Trophoblast cell (in vitro differentiated cells and primary cell): ENCODE results near the gene DPP6.

Source experiments
- DNase-seq, 2 donors: peaks; one replicate each; pipeline ENCODE4 v3.0.0-alpha.2; 2016
- H2AFZ ChIP-seq: 2 replicates; pipeline ENCODE4 v1.6.1; 2013; ENCODE audit warnings: low read length, moderate library complexity, mild to moderate bottlenecking; ENCODE audit not compliant: insufficient read depth, poor library complexity
- H2AK5ac ChIP-seq: 2 replicates; pipeline ENCODE4 v1.6.1; 2013; ENCODE audit warnings: mild to moderate bottlenecking, low read length
- H2BK120ac ChIP-seq: 2 replicates; pipeline ENCODE4 v1.6.1; 2013; ENCODE audit warnings: low read length, mild to moderate bottlenecking, moderate library complexity; ENCODE audit not compliant: insufficient read depth, poor library complexity
- H2BK12ac ChIP-seq: 2 replicates; pipeline ENCODE4 v1.6.1; 2013; ENCODE audit warnings: mild to moderate bottlenecking, low read length, moderate library complexity
- H2BK5ac ChIP-seq: 2 replicates; pipeline ENCODE4 v1.6.1; 2013; ENCODE audit warnings: low read length, low read depth, moderate library complexity, mild to moderate bottlenecking; ENCODE audit not compliant: poor library complexity
- H3K14ac ChIP-seq: 2 replicates; pipeline ENCODE4 v1.6.1; 2013; ENCODE audit warnings: mild to moderate bottlenecking, low read length
- H3K18ac ChIP-seq: 2 replicates; pipeline ENCODE4 v1.6.1; 2013; ENCODE audit warnings: mild to moderate bottlenecking, low read length
- H3K23ac ChIP-seq: 2 replicates; pipeline ENCODE4 v1.6.1; 2013; ENCODE audit warnings: low read length
- H3K27ac ChIP-seq: 2 replicates; pipeline ENCODE4 v1.5.1; 2013; ENCODE audit warnings: low read depth, mild to moderate bottlenecking, inconsistent platforms, low read length, moderate library complexity
- H3K27me3 ChIP-seq: 2 replicates; pipeline ENCODE4 v1.6.1; 2013; ENCODE audit warnings: inconsistent platforms, mild to moderate bottlenecking, low read length, moderate library complexity; ENCODE audit not compliant: insufficient read depth
- H3K36me3 ChIP-seq, 2 experiments: 1 replicate in 1 of 2; 2 replicates in 1 of 2; pipeline ENCODE4 v1.6.1; 2013; ENCODE audit warnings: low read length in 2 of 2, mild to moderate bottlenecking in 2 of 2, moderate library complexity in 1 of 2; ENCODE audit not compliant: insufficient read depth in 2 of 2, control insufficient read depth in 1 of 2
- H3K4ac ChIP-seq: 2 replicates; pipeline ENCODE4 v1.6.1; 2013; ENCODE audit warnings: low read depth, mild to moderate bottlenecking, low read length, moderate library complexity
- H3K4me1 ChIP-seq, 2 experiments: 1 replicate in 1 of 2; 2 replicates in 1 of 2; pipeline ENCODE4 v1.6.1; 2013; ENCODE audit warnings: low read length in 2 of 2, mild to moderate bottlenecking in 2 of 2, moderate library complexity in 1 of 2; ENCODE audit not compliant: insufficient read depth in 2 of 2, control insufficient read depth in 1 of 2
- H3K4me2 ChIP-seq: 2 replicates; pipeline ENCODE4 v1.6.1; 2013; ENCODE audit warnings: inconsistent platforms, mild to moderate bottlenecking, low read length, moderate library complexity
- H3K4me3 ChIP-seq: 2 replicates; pipeline ENCODE4 v1.5.1; 2013; ENCODE audit warnings: mild to moderate bottlenecking, low read depth, low read length, inconsistent platforms
- H3K79me1 ChIP-seq: one replicate; pipeline ENCODE4 v1.6.1; 2013; ENCODE audit warnings: low read length
- H3K79me2 ChIP-seq: 2 replicates; pipeline ENCODE4 v1.6.1; 2013; ENCODE audit warnings: low read length, mild to moderate bottlenecking; ENCODE audit not compliant: control insufficient read depth, insufficient read depth, poor library complexity
- H3K9ac ChIP-seq: 2 replicates; pipeline ENCODE4 v1.6.1; 2013; ENCODE audit warnings: mild to moderate bottlenecking, low read length
- H3K9me3 ChIP-seq: 2 replicates; pipeline ENCODE4 v1.6.1; 2013; ENCODE audit warnings: low read depth, mild to moderate bottlenecking, control low read depth, inconsistent platforms, low read length; ENCODE audit not compliant: insufficient read depth
- H4K12ac ChIP-seq: 2 replicates; pipeline ENCODE4 v1.6.1; 2013; ENCODE audit warnings: low read depth, mild to moderate bottlenecking, low read length, moderate library complexity
- H4K8ac ChIP-seq: 2 replicates; pipeline ENCODE4 v1.6.1; 2013; ENCODE audit warnings: low read depth, mild to moderate bottlenecking, low read length, moderate library complexity
- H4K91ac ChIP-seq: one replicate; pipeline ENCODE4 v1.6.1; 2013; ENCODE audit warnings: low read depth, mild to moderate bottlenecking, low read length, moderate library complexity
- WGBS: extraction: QIAGEN DNeasy Blood & Tissue Kit; methylation state at CpG from one replicate; pipeline ENCODE4 v1.1.7; 2013; ENCODE audit warnings: missing lambda C conversion rate; ENCODE audit not compliant: insufficient read length, insufficient coverage; ENCODE audit errors: extremely low coverage; 5-methylcytosine and 5-hydroxymethylcytosine counted together

DPP6 gene

DNA sequence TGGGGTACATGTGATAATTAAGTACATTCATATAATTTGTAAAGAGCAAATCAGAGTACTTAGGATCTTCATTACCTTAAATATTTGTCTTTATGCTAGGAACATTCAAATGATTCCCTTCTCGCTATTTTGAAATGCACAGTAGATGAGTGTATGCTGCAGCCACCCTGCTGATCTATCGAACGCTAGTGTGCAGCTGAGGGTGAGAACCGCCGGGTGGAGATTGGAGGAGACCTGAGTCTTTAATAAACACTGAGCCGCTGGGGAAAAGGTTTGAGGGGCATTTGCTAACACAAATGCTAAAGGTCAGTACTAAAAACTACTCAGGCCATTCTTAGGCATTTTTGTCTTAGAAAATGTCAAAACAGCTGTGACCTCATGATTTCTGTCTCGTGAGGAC, 148.0 kb downstream of the DPP6 start:
- H3K14ac ChIP-seq: no peak overlapping the region
- no peak overlapping the region for H3K18ac ChIP-seq
- no peak overlapping the region for H3K4me3 ChIP-seq
- peaks cover 5% of the 10 kb centered on the region for H3K9me3 ChIP-seq
- no peak overlapping the region for H2BK120ac ChIP-seq
- H3K27ac ChIP-seq: no peak overlapping the region
- H3K36me3 ChIP-seq: no peaks in the 10 kb centered on the region
- H3K23ac ChIP-seq: no peak overlapping the region
- DNase-seq: no peak
- no peaks in the 10 kb centered on the region for H3K79me1 ChIP-seq
- H2AFZ ChIP-seq: no peak overlapping the region
- H4K12ac ChIP-seq: no peak overlapping the region
- H2AK5ac ChIP-seq: no peak overlapping the region
- H3K9ac ChIP-seq: no peak overlapping the region
- WGBS: no CpG with 5 or more reads among the region's 7 CpGs
- H3K27me3 ChIP-seq: no peaks in the 10 kb centered on the region
- no peak overlapping the region for H2BK12ac ChIP-seq
- no peak overlapping the region for H4K91ac ChIP-seq
- no peak overlapping the region for H4K8ac ChIP-seq
- H3K4ac ChIP-seq: no peak overlapping the region
- H3K4me2 ChIP-seq: no peak overlapping the region
- no peaks in the 10 kb centered on the region for H3K4me1 ChIP-seq
- no peak overlapping the region for H2BK5ac ChIP-seq
- no peaks in the 10 kb centered on the region for H3K79me2 ChIP-seq

DNA sequence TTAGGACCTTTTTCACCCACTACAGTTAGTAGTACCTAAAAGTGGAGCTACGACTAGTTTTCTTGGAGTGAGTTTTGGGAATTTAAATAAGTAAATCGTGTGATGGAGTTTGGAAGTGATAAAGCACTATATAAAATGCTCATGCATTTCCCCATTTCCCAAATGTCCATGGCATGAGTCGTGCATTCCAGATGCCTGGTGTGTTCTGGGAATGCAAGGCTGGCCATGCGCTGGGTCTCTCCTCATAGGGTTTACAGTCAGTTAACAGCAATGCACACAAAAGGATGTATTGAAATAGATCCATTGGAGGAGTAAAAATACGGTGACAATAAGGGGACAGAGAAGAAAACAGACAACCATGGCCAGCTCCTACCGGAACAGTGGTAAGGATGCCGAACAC, 149.8 kb downstream of the DPP6 start:
- DNase-seq: no peak
- Histone ChIP-seq H3K79me1 (no peaks in the 10 kb centered on the region), H2BK120ac (no peak overlapping the region), H2BK12ac (no peak overlapping the region), H3K27me3 (no peaks in the 10 kb centered on the region), H3K23ac (no peak overlapping the region), H4K12ac (no peak overlapping the region), H3K18ac (no peak overlapping the region), H3K27ac (no peak overlapping the region), H3K14ac (no peak overlapping the region), H4K8ac (no peak overlapping the region), H3K9me3 (peaks cover 5% of the 10 kb centered on the region), H3K9ac (no peak overlapping the region), H3K4me1 (no peaks in the 10 kb centered on the region), H3K4ac (no peak overlapping the region), H2BK5ac (no peak overlapping the region), H3K4me2 (no peak overlapping the region), H4K91ac (no peak overlapping the region), H2AFZ (no peak overlapping the region), H3K4me3 (no peak overlapping the region), H3K79me2 (no peaks in the 10 kb centered on the region), H2AK5ac (no peak overlapping the region), H3K36me3 (no peaks in the 10 kb centered on the region)
- no CpG with 5 or more reads among the region's 7 CpGs for WGBS

DNA sequence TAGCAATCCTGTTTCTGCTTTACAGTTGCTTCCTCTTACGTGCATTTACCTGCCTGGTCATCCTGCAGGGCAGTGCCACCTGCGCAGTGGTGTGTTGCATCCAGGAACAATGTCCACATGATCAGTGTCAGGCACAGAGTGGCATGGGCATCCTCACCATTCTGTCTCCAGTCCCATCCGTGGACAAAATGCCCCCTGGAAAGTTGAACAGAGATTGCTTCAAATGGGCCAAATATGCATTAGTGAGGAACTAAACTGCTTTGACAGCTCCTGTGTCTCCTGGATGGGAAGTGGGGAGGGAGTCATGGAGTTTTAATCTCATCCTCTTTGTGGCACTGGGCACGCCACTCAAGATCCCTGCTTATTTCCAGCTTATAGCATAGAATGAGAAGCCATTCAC, 151.8 kb downstream of the DPP6 start:
- Histone ChIP-seq H3K14ac (no peak overlapping the region), H3K79me2 (no peaks in the 10 kb centered on the region), H3K23ac (no peak overlapping the region), H4K8ac (no peak overlapping the region), H2AK5ac (no peak overlapping the region), H3K4ac (no peak overlapping the region), H3K79me1 (no peaks in the 10 kb centered on the region), H3K27ac (no peak overlapping the region), H2BK5ac (no peak overlapping the region), H3K4me2 (no peak overlapping the region), H3K36me3 (no peaks in the 10 kb centered on the region), H3K27me3 (no peaks in the 10 kb centered on the region), H2BK12ac (no peak overlapping the region), H2AFZ (no peak overlapping the region), H3K18ac (no peak overlapping the region), H3K4me1 (no peaks in the 10 kb centered on the region), H3K4me3 (no peak overlapping the region), H3K9ac (no peak overlapping the region), H2BK120ac (no peak overlapping the region), H3K9me3 (peaks cover 5% of the 10 kb centered on the region), H4K91ac (no peak overlapping the region), H4K12ac (no peak overlapping the region)
- WGBS: no CpG with 5 or more reads among the region's 4 CpGs
- no peak for DNase-seq

DNA sequence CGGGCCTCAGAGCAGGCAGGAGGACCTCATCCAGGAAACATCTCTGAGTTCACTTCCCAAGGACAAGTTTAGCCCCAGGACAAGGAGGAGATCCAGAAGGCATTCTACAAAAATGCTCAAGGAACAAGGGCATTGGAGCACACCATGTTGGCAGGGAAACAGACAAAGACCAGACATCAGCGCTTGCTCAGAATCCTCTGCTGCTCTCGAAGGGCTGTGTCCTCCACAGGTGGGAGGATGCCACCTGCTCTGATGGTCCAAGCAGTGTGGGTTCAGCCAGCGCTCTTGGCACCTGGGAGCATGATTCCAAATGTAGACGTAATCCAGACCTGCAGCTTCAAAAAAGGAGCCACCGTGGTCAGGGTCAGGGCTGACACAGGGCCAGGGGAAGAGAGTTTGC, 160.7 kb downstream of the DPP6 start:
- Histone ChIP-seq H3K4me1 (no peaks in the 10 kb centered on the region), H3K18ac (no peak overlapping the region), H4K12ac (no peak overlapping the region), H3K4me3 (no peak overlapping the region), H2BK5ac (no peak overlapping the region), H3K79me1 (no peaks in the 10 kb centered on the region), H3K9me3 (peaks cover 6% of the 10 kb centered on the region), H3K14ac (no peak overlapping the region), H3K79me2 (no peaks in the 10 kb centered on the region), H3K23ac (no peak overlapping the region), H3K4ac (no peak overlapping the region), H2AFZ (no peak overlapping the region), H2BK120ac (no peak overlapping the region), H3K4me2 (no peak overlapping the region), H3K9ac (no peak overlapping the region), H4K91ac (no peak overlapping the region), H3K27me3 (no peaks in the 10 kb centered on the region), H3K27ac (no peak overlapping the region), H3K36me3 (no peaks in the 10 kb centered on the region), H4K8ac (no peak overlapping the region), H2AK5ac (no peak overlapping the region), H2BK12ac (no peak overlapping the region)
- no peak for DNase-seq
- no CpG with 5 or more reads among the region's 6 CpGs for WGBS
